HG03135 (cell line): ENCODE data around the gene CPNE8.

Experiments used
- ATAC-seq: cut with Tn5 transposase; IDR thresholded peaks from one replicate; pipeline ENCODE4 v1.9.1; 2021; ENCODE audit warnings: mild to moderate bottlenecking, moderate library complexity; ENCODE audit not compliant: unreplicated experiment

Gene CPNE8

GRCh38 chr12:38898001-38898684 lies 7.2 kb downstream of the CPNE8 start:
- ATAC-seq, result no peak

GRCh38 chr12:38895446-38895845 lies 9.9 kb downstream of the CPNE8 start:
- no peak for ATAC-seq

- no peak for ATAC-seq
Measured at GRCh38 chr12:38892976-38893375, 12.4 kb downstream of the CPNE8 start.

- ATAC-seq, result no peak
Measured at GRCh38 chr12:38892087-38892786, 13.2 kb downstream of the CPNE8 start.

GRCh38 chr12:38890102-38890855 lies 15.1 kb downstream of the CPNE8 start:
- ATAC-seq, result no peak

GRCh38 chr12:38889297-38889815 lies 16.0 kb downstream of the CPNE8 start:
- no peak for ATAC-seq

GRCh38 chr12:38887770-38888169 lies 17.6 kb downstream of the CPNE8 start:
- no peak for ATAC-seq

GRCh38 chr12:38886931-38887330 lies 18.5 kb downstream of the CPNE8 start:
- ATAC-seq, result no peak

GRCh38 chr12:38886064-38886463 lies 19.3 kb downstream of the CPNE8 start:
- ATAC-seq, result no peak

- ATAC-seq, result no peak
Measured at GRCh38 chr12:38884666-38885065, 20.7 kb downstream of the CPNE8 start.

GRCh38 chr12:38883629-38884134 lies 21.7 kb downstream of the CPNE8 start:
- ATAC-seq, result no peak

GRCh38 chr12:38880288-38880687 lies 25.1 kb downstream of the CPNE8 start:
- no peak for ATAC-seq

- no peak for ATAC-seq
Measured at GRCh38 chr12:38878986-38879385, 26.4 kb downstream of the CPNE8 start.

GRCh38 chr12:38878333-38878705 lies 27.1 kb downstream of the CPNE8 start:
- ATAC-seq, result no peak

- no peak for ATAC-seq
Measured at GRCh38 chr12:38875586-38876228, 29.7 kb downstream of the CPNE8 start.

- ATAC-seq, result no peak
Measured at GRCh38 chr12:38872561-38872960, 32.8 kb downstream of the CPNE8 start.

GRCh38 chr12:38872156-38872555 lies 33.2 kb downstream of the CPNE8 start:
- no peak for ATAC-seq

GRCh38 chr12:38869036-38869435 lies 36.4 kb downstream of the CPNE8 start:
- ATAC-seq, result no peak

- ATAC-seq, result no peak
Measured at GRCh38 chr12:38850461-38850860, 54.9 kb downstream of the CPNE8 start.

- ATAC-seq, result no peak
Measured at GRCh38 chr12:38847247-38847646, 58.1 kb downstream of the CPNE8 start.

- no peak for ATAC-seq
Measured at GRCh38 chr12:38844267-38844666, 61.1 kb downstream of the CPNE8 start.
